ENCODE measurements around the gene ERBB4. TPM values are rescaled to one million over a fixed set of nuclear protein-coding genes. Genes with fewer than 3 reads are reported as not detected.

ERBB4 gene
- total RNA-seq, 1 donor from 2014 or later: 1.8 TPM

DNA sequence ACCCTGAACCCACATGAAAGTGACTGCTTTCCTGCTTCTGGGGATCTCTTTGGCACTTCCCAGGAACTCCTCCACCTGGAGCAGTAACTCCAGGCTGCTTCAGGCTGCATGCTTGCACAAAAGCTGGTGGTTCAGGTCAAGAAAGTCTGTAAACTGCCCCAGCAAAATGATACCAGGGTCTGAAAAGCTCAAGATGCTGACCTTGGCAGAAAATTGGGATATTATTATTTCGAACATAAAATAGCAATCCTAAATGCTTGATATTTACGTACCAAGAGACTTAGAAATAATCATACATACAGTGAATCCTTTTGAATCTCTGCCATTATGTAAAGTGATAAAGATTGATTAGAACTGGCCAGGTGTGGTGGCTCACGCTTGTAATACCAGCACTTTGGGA, 674.3 kb downstream of the ERBB4 start:
- H3K27ac Mint-ChIP-seq (ENCODE audit: unreplicated experiment): no peak overlapping the region
- no peaks in the 10 kb centered on the region for H3K4me1 Mint-ChIP-seq (ENCODE audit: low read depth, unreplicated experiment)
- no peak overlapping the region for H3K4me3 Mint-ChIP-seq (ENCODE audit: unreplicated experiment)
- no peaks in the 10 kb centered on the region for H3K27me3 Mint-ChIP-seq (ENCODE audit: unreplicated experiment)
- H3K9me3 Mint-ChIP-seq (ENCODE audit: unreplicated experiment): peaks cover 2% of the 10 kb centered on the region
- TF ChIP-seq, protein P1, sequence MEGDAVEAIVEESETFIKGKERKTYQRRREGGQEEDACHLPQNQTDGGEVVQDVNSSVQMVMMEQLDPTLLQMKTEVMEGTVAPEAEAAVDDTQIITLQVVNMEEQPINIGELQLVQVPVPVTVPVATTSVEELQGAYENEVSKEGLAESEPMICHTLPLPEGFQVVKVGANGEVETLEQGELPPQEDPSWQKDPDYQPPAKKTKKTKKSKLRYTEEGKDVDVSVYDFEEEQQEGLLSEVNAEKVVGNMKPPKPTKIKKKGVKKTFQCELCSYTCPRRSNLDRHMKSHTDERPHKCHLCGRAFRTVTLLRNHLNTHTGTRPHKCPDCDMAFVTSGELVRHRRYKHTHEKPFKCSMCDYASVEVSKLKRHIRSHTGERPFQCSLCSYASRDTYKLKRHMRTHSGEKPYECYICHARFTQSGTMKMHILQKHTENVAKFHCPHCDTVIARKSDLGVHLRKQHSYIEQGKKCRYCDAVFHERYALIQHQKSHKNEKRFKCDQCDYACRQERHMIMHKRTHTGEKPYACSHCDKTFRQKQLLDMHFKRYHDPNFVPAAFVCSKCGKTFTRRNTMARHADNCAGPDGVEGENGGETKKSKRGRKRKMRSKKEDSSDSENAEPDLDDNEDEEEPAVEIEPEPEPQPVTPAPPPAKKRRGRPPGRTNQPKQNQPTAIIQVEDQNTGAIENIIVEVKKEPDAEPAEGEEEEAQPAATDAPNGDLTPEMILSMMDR (IDR thresholded peaks at IDR 0.05; ENCODE audit: partially characterized antibody, unreplicated experiment): no peak
- no peaks in the 10 kb centered on the region for H3K36me3 Mint-ChIP-seq (ENCODE audit: unreplicated experiment)
- DNase-seq: no peak

GRCh38 chr2:211860224-211860623, 678.4 kb downstream of the ERBB4 start:
- no peak for DNase-seq
- no peaks in the 10 kb centered on the region for H3K27me3 Mint-ChIP-seq (ENCODE audit: unreplicated experiment)
- H3K27ac Mint-ChIP-seq (ENCODE audit: unreplicated experiment): no peak overlapping the region

GRCh38 chr2:211854832-211855231, 683.8 kb downstream of the ERBB4 start:
- H3K36me3 Mint-ChIP-seq (ENCODE audit: unreplicated experiment): no peaks in the 10 kb centered on the region
- no peaks in the 10 kb centered on the region for H3K4me1 Mint-ChIP-seq (ENCODE audit: low read depth, unreplicated experiment)
- H3K27ac Mint-ChIP-seq (ENCODE audit: unreplicated experiment): no peak overlapping the region
- H3K9me3 Mint-ChIP-seq (ENCODE audit: unreplicated experiment): no peaks in the 10 kb centered on the region
- H3K27me3 Mint-ChIP-seq (ENCODE audit: unreplicated experiment): no peaks in the 10 kb centered on the region
- DNase-seq: no peak
- no peak overlapping the region for H3K4me3 Mint-ChIP-seq (ENCODE audit: unreplicated experiment)
- TF ChIP-seq, protein P1 (IDR thresholded peaks at IDR 0.05; ENCODE audit: partially characterized antibody, unreplicated experiment): peak; percentile 67

More at GRCh38 chr2:211860224-211860623, 678.4 kb downstream of the ERBB4 start:
- Mint-ChIP-seq H3K9me3 (ENCODE audit: unreplicated experiment) (peaks cover 2% of the 10 kb centered on the region), H3K4me3 (ENCODE audit: unreplicated experiment) (no peak overlapping the region), H3K36me3 (ENCODE audit: unreplicated experiment) (no peaks in the 10 kb centered on the region), H3K4me1 (ENCODE audit: low read depth, unreplicated experiment) (no peaks in the 10 kb centered on the region)
- TF ChIP-seq, protein P1 (IDR thresholded peaks at IDR 0.05; ENCODE audit: partially characterized antibody, unreplicated experiment): no peak

DNA sequence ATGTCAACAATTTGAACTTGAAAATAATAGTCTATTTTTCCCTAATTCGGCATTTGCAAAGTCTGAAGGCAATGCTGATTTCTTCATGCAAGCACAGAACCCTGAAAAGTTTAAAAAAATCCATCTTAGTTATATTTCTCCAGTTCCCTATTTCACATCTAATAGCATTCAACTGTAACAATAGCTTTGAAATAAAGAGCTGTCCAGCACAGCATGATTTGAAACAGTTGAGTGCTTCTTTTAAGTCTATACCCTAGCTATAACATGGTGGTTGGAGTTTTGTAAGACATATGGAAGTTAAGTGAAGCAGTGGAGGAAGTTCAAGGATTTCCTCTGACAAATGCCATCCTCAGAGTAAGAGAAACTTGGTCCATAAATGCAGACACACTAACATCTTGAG, 691.9 kb downstream of the ERBB4 start:
- Mint-ChIP-seq H3K4me1 (ENCODE audit: low read depth, unreplicated experiment) (peaks cover 16% of the 10 kb centered on the region), H3K9me3 (ENCODE audit: unreplicated experiment) (no peaks in the 10 kb centered on the region), H3K27ac (ENCODE audit: unreplicated experiment) (no peak overlapping the region), H3K36me3 (ENCODE audit: unreplicated experiment) (no peaks in the 10 kb centered on the region), H3K27me3 (ENCODE audit: unreplicated experiment) (no peaks in the 10 kb centered on the region), H3K4me3 (ENCODE audit: unreplicated experiment) (no peak overlapping the region)
- no peak for DNase-seq
- TF ChIP-seq, protein P1 (IDR thresholded peaks at IDR 0.05; ENCODE audit: partially characterized antibody, unreplicated experiment): no peak

GRCh38 chr2:211846036-211846400, 692.6 kb downstream of the ERBB4 start:
- Mint-ChIP-seq H3K9me3 (ENCODE audit: unreplicated experiment) (no peaks in the 10 kb centered on the region), H3K36me3 (ENCODE audit: unreplicated experiment) (no peaks in the 10 kb centered on the region), H3K27me3 (ENCODE audit: unreplicated experiment) (no peaks in the 10 kb centered on the region), H3K4me3 (ENCODE audit: unreplicated experiment) (no peak overlapping the region), H3K4me1 (ENCODE audit: low read depth, unreplicated experiment) (peaks cover 16% of the 10 kb centered on the region), H3K27ac (ENCODE audit: unreplicated experiment) (no peak overlapping the region)
- TF ChIP-seq, protein P1 (IDR thresholded peaks at IDR 0.05; ENCODE audit: partially characterized antibody, unreplicated experiment): no peak
- no peak for DNase-seq
